GM12892 (cell line): ENCODE measurements around the gene BROX.

Experiments used
- POLR2A ChIP-seq: IDR thresholded peaks from 2 replicates; pipeline ENCODE4 v1.6.1; 2011; ENCODE audit warnings: low read depth, low read length, control low read depth
- POLR2AphosphoS5 ChIP-seq: IDR thresholded peaks from 2 replicates; pipeline ENCODE4 v1.6.1; 2011; ENCODE audit warnings: low read depth, low read length, control low read depth

DNA sequence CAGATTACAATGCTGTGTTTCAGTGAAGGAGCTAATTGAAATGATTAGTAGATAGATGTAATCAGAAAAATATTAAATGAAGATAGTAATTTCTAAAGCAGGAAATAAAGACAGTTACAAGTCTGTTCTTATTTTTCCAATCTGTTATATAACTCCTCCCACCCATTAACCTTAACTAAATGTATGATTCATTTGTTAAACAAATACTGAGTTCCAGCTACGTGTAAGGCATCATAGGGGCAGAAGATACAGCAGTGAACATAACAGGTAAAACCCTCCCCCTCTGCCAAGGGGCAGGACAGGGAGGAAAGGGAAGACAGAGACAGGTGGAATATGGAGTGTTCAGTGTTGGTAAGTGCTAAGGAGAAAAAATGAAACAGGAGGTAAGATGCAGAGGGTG lies 24.6 kb downstream of the BROX start, which contains the start of gene FAM177B:
- no peak for TF ChIP-seq POLR2A
- TF ChIP-seq POLR2AphosphoS5 = no peak
